Raji (cell line): Measurements from ENCODE around the gene ZSWIM1.

Experiments used
- POLR2A ChIP-seq: IDR thresholded peaks from 2 replicates; pipeline ENCODE4 v1.6.1; 2011; ENCODE audit warnings: low read depth, low read length, control low read depth; ENCODE audit not compliant: insufficient read depth

The ZSWIM1 gene

DNA sequence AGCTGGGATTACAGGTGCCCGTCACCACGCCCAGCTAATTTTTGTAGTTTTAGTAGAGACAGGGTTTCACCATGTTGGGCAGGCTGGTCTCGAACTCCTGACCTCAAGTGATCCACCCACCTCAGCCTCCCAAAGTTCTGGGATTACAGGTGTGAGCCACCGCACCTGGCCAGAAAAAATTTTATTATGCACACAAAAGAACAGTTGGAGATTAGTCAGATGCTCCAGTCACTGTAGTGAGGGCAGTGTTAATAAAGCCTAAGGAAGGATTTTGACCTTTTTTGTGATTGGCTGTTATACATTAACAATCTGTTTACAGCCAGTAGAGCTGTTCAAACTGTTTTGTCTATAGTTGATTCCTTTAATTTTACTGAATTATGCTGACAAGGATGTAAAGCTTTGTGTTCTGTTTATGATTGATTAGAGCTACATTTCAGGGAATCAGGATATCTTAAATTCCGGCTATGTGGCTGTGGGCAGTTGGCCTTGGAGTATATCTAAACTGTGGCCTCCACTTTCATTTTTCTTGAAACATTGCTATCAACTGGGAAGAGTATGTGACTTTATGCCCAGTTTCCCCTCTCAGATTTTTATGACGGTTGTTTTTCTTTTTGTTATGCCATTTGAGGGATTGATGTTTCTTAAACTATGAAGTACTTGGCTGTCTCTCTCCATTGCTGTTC lies 13.8 kb upstream of the ZSWIM1 start:
- no peak for TF ChIP-seq POLR2A

DNA sequence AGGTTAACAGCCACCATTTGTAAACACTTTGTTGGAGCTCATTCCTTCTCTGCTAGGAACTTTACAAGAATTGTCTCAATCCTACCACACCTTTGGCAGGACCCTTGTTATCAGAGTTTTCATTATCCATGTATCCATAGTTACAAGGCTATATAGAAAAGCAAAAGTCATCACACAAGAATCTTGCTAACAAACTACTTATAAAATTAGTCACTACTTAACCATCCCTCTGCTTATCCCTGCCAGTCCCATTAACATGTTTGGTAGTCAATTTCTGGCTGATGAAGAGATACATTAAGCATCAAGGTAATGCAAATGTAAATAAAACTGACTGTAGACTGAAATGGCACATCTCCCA lies 13.2 kb upstream of the ZSWIM1 start:
- TF ChIP-seq POLR2A = no peak

DNA sequence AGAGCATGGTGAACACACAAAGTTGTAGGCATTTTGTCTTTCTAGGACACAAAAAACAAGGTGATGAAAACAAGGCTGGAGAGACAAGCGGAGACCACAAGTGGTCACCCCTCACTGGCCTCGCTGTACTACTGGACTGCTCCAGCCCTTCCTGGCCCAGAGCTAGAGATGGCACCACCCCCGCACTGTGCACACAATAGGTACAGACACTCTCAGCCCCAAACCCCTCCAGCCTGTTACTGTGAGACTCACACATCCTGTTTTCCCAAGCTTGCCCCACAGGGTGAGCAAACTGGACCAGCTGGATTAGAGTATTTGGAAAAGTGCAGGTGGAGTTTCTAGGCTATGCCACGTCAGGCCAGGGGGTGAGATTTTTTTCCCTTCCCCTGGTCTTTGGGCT lies 8.4 kb upstream of the ZSWIM1 start:
- no peak for TF ChIP-seq POLR2A

DNA sequence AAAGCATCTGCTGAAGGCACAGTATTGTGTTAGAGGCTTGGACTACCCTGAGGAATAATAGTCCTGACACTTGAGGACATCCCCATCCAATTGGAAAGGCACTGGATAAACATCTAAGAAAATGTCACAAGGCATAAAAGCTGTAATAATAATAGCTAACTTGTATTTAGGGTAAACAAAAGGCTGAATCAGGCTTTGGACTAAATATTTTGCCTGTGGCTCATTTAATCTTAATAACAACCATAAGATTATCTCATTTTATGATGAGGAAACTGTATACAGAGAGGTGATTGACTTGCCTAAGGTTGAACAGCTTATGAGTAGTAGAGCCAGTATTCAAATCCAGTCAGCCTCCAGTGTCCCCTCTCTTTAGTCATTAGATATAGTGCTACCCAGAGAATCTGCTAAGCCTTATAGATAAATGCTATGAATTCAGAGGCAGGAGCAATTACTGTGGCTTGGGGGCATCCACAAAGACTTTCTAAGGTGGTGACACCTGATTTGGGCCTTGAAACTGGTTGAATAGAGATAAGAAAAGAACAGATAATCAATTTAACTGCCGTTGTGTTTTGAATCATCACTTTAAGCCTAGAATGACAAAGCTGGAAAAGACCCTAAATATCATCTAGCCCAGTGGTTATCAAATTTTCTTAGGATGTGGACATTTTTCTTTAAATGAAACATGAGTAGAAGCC lies 7.5 kb upstream of the ZSWIM1 start:
- TF ChIP-seq POLR2A = no peak

DNA sequence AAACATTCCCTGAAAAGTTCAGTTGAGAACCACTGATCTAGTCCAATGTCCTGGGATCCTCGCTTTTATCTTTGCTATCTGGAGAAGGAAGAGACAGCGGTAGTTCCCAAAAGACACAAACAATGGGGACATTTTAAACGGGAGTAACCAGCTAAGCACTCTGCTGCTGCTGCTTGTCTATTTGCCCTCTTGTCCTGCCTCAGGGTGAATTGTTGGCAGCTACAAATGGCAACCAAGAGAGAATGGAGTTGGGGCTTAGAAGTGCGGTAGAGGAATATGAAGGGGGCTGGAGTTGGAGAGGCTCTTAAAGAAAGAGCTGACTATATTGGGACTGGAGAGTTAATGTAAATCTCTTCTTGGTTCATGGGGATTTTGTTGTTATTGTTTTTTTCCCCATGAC lies 6.5 kb upstream of the ZSWIM1 start:
- no peak for TF ChIP-seq POLR2A

DNA sequence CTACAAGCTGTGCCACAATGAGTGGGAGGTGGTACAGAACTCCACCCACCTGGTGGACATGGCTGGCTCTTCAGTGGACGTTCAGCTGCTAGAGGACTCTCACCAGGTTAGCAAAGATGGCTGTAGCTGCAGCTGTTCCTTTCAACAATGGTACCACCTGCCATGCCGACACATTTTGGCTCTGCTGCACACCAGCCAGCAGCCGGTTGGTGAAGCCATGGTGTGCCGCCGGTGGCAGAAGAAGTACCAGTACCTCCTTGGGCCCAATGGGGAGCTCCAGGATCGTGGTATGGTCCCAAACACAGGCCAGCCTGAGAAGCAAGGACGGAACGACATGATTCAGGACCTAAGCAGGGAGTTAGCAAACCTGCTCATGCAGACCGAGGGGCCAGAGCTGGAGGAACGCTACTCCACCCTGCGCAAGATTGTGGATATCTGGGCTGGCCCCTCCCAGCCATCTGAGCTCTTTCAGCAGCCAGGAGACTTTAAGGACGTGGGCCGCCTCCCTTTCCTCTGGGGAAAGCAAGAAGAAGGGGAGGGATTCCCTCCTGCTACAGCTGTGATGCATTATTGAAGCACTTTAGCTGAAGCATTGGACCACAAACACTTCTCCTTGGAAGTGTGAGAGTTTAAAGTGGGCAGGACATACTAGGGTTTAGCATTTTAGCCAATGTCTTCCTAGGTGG lies 2.8 kb upstream of the ZSWIM1 start:
- no peak for TF ChIP-seq POLR2A

DNA sequence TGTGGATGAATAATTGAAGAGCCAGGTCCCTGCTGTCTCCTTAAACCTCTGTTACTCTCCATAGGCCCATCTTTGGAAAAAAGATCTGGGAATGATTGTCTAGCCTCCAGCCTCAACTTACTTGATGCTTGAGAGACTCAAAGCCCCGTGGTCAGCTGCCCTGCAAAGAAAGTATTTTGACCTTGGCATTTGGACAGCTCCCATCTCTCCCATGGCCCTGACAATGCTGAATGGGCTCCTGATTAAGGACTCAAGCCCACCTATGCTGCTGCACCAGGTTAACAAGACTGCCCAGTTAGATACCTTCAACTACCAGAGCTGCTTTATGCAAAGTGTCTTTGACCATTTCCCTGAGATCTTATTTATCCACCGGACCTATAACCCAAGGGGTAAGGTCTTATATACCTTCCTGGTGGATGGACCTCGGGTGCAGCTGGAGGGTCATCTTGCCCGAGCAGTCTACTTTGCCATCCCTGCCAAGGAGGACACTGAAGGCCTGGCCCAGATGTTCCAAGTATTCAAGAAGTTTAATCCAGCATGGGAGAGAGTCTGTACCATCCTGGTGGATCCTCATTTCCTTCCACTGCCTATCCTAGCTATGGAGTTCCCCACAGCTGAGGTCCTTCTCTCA lies 1.6 kb downstream of the ZSWIM1 start:
- TF ChIP-seq POLR2A = no peak

DNA sequence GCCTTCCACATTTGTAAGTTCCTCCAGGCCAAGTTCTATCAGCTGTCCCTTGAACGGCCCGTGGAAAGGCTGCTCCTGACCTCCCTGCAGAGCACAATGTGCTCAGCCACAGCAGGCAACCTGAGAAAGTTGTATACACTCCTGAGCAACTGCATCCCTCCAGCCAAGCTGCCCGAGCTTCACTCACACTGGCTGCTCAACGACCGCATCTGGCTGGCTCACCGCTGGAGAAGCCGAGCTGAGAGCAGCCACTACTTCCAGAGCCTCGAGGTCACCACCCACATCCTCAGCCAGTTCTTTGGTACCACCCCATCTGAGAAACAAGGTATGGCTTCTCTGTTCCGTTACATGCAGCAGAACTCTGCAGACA lies 2.1 kb downstream of the ZSWIM1 start:
- TF ChIP-seq POLR2A = no peak

DNA sequence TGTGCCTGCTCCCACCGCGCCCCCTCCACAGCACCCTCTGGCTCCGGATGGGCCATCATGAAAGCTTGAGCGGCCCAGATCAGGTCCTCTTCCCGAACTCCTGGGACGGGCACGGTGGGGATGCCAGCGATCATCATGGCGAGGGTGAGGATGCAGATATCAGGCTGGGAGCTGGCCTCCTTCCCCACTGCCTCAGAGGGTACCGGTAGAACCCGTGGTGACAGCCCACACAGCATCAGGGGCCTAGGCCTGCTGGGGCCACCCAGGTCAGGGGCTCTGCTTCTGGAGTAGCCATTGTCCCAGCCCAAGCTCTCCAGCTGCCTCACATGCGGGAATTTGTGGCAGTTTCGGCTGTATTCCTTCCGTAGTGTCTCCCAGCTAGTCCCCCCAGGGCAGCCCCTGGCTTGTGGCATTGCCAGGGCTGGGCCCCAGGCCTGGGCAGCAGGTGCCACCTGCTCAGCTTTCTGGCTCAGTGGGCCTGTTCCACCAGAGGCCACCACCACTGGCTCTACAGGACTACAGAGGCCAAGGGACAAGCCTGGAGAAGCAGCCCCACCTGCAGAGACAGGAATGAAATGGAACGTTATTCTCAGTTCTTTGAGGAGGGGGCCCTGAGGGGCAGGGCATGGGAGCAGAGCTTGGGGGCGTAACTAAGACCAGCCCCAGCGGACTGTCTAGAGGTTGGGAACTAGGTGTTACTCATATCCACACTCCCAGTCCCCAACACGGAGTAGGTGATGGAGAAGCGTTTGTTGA lies 5.7 kb downstream of the ZSWIM1 start:
- no peak for TF ChIP-seq POLR2A

DNA sequence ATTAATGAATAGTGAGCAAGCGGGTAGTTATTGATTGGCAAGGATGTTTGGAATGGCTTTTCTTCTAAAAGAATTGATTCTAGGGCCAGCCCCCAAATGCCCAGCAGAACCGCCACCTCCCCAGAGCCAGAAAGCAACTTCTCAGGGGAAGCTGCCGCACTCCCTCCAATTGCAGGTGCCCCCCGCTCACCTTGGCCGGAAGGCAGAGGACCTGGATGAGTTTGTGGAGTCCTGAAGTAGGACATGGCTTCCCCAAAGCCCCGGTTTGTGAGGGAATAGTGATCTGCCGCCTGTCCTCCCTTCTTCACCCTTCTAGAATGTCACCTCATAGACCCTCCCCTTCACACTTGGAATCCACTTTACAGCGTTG lies 6.3 kb downstream of the ZSWIM1 start, which contains the start of gene SPATA25:
SPATA25 (minus strand) TSS at position 277 of the 370 bp plus-strand sequence; CDS start at position 245, 32 bp downstream.
- no peak for TF ChIP-seq POLR2A

DNA sequence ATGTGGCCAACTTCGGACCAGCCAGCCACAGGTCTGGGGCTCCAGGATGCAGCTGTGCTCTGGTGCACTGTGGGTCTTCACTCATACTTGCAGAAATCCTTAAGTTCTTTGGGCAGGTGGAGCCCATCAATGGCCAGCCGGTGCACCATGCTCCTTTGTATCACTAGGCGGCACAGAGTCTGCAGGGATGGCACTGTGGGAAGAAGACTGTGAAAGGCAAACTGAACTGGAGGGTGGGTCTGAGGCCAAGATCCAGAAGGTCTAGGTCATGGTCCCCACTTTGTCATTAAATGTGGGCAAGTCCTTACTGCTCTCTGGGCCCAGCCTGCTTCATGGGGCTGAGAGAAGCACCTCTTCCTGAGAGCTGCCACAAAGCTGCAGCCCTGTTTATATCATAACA lies 7.7 kb downstream of the ZSWIM1 start:
- TF ChIP-seq POLR2A = no peak

DNA sequence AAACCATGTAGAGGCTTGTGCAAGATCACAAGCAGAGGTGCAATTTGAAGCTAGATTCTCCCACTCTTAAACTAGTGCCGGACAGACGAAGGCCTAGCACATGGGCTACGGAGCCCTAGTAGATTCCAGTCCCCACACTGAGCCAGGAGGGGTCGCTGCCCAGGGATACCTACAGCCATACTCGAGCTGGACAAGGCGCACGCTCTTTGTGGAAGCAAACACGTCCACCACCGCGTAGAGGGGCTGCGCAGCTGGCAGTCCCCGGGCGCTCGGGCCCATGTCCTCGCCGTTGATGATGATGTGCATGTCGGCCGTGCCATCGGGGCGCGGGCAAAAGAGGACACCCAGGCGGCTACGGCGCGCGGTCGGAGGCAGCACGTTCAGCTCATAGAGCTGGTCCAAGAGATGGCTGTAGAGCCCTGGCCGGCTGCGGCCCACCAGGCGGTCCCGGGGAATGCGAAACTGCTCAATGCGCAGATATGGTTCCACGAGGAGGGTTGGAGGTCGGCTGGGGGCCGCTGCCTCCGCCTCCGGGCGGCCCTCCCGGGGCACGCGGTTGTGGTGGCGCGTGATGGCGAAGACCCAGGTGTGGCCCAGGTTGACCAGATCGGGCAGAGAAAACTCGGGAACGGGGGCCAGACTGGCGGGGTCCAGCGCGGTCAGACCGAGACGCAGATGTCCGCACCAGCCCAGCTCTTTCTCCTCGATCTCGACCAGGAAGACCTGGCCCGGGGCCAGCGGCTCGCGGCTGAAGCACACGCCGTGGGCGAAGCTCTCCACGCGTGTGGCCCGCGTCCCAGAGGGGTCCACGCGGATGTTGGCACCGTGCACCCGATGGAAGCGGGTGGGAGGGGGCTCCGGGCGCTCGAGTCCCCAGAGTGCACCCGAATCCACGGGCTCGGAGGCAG lies 9.3 kb downstream of the ZSWIM1 start:
- TF ChIP-seq POLR2A = no peak

DNA sequence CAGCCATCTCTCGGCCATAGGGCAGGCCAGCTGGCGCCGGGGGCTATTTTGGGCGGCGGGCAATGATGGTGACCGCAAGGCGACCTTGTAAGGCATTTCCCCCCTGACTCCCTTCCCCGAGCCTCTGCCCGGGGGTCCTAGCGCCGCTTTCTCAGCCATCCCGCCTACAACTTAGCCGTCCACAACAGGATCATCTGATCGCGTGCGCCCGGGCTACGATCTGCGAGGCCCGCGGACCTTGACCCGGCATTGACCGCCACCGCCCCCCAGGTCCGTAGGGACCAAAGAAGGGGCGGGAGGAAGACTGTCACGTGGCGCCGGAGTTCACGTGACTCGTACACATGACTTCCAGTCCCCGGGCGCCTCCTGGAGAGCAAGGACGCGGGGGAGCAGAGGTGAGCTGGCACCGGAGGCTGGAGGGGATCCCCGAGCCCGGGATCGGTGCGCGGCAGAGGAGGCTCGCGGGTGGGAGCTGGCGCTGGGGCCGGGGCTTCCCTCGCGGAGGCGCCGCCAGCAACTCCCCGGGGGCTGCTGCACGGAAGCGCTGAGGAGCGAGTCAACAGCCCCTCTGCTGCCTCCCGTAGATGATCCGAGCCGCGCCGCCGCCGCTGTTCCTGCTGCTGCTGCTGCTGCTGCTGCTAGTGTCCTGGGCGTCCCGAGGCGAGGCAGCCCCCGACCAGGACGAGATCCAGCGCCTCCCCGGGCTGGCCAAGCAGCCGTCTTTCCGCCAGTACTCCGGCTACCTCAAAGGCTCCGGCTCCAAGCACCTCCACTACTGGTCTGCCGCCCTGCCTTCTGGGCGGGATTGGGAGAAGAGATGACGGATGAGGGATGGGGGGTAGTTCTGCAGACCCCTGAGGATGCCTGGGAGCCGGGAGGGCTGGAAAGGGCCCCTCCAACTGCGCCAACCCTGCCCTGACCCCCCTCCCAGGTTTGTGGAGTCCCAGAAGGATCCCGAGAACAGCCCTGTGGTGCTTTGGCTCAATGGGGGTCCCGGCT lies 10.3 kb downstream of the ZSWIM1 start, which contains the start of the genes CTSA and NEURL2:
CTSA (plus strand) TSS at position 351 of the 999 bp plus-strand sequence; CDS start at position 585, 234 bp downstream.
NEURL2 (minus strand) TSS at position 224 of the 999 bp plus-strand sequence; CDS start at position 7, 217 bp downstream.
- TF ChIP-seq POLR2A = peak; percentile 72
